ENCODE data around the gene CEP68.

The CEP68 gene

DNA sequence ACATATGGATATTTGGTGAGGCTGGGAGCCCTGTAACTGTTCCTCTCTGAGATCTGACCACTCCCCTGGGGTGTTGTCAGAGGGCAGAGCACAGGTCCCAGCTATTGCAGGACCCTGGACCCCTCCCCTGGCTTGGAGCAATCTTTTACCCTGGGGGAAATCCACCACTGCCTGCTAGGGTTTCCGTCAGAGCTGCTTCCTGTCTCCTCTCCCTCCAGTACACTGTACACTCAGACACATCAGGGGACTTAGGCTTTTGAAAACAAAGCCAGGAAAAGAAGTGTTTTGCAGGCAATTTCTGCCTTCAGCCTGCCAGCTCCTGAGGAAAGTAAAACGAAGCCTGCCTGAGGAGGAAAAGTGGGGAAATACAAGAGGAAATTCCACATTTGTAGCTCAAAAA is 13.2 kb upstream of the CEP68 start:
- Histone ChIP-seq H3K36me3 (ENCODE audit: control insufficient read depth, insufficient read depth, low read length) (no peaks in the 10 kb centered on the region), H3K4me3 (ENCODE audit: insufficient read depth, low read depth, low read length, poor library complexity, severe bottlenecking) (no peak overlapping the region), H3K27ac (ENCODE audit: insufficient read depth, low read length, poor library complexity, severe bottlenecking) (no peak overlapping the region), H3K4me1 (ENCODE audit: control insufficient read depth, insufficient read depth, low read length, poor library complexity, severe bottlenecking) (no peaks in the 10 kb centered on the region), H3K9me3 (ENCODE audit: control insufficient read depth, low read length) (no peaks in the 10 kb centered on the region), H3K27me3 (replicated peaks; ENCODE audit: control insufficient read depth, insufficient read depth, low read length, poor library complexity, severe bottlenecking) (no peaks in the 10 kb centered on the region)
- no peak for DNase-seq

DNA sequence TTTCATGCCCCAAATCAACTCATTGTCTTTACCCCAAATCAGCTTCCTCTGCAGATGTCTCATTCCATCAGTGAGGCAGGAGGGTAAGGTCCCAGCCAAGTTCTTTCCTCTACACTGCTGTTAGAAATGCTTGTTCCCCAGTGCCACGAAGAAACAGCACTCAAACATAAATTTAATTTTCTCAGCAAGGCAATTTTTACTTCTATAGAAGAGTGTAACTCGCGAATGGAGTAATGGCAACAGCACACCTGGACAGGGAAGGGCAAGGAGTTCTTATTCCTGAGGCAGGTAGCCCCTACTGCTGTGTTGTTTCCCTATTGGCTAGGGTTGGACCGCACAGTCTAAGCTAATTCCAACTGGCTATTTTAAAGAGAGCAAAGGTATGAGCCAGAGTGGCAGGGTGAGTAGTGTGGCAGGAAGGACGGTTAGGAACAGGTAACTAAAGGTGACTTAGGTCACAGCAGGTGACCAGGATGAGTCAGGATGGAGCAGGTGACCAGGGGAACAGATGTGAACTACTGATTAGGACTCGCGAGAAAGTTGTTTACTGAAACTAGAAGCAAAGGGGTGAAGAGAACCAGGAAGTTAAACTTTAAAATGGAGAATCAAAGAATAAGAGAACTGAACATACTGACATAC is 12.0 kb upstream of the CEP68 start:
- no peaks in the 10 kb centered on the region for H3K36me3 ChIP-seq (ENCODE audit: control insufficient read depth, insufficient read depth, low read length)

GRCh38 chr2:65045651-65046050 is 10.6 kb upstream of the CEP68 start:
- Histone ChIP-seq H3K4me1 (ENCODE audit: control insufficient read depth, insufficient read depth, low read length, poor library complexity, severe bottlenecking) (no peaks in the 10 kb centered on the region), H3K27ac (ENCODE audit: insufficient read depth, low read length, poor library complexity, severe bottlenecking) (no peak overlapping the region), H3K36me3 (ENCODE audit: control insufficient read depth, insufficient read depth, low read length) (no peaks in the 10 kb centered on the region), H3K9me3 (ENCODE audit: control insufficient read depth, low read length) (no peaks in the 10 kb centered on the region), H3K27me3 (replicated peaks; ENCODE audit: control insufficient read depth, insufficient read depth, low read length, poor library complexity, severe bottlenecking) (no peaks in the 10 kb centered on the region), H3K4me3 (ENCODE audit: insufficient read depth, low read depth, low read length, poor library complexity, severe bottlenecking) (no peak overlapping the region)
- DNase-seq: no peak

More for the DNA sequence above, 12.0 kb upstream of the CEP68 start:
- Histone ChIP-seq H3K27me3 (replicated peaks; ENCODE audit: control insufficient read depth, insufficient read depth, low read length, poor library complexity, severe bottlenecking) (no peaks in the 10 kb centered on the region), H3K9me3 (ENCODE audit: control insufficient read depth, low read length) (no peaks in the 10 kb centered on the region), H3K27ac (ENCODE audit: insufficient read depth, low read length, poor library complexity, severe bottlenecking) (no peak overlapping the region), H3K4me3 (ENCODE audit: insufficient read depth, low read depth, low read length, poor library complexity, severe bottlenecking) (no peak overlapping the region), H3K4me1 (ENCODE audit: control insufficient read depth, insufficient read depth, low read length, poor library complexity, severe bottlenecking) (no peaks in the 10 kb centered on the region)
- DNase-seq: no peak

DNA sequence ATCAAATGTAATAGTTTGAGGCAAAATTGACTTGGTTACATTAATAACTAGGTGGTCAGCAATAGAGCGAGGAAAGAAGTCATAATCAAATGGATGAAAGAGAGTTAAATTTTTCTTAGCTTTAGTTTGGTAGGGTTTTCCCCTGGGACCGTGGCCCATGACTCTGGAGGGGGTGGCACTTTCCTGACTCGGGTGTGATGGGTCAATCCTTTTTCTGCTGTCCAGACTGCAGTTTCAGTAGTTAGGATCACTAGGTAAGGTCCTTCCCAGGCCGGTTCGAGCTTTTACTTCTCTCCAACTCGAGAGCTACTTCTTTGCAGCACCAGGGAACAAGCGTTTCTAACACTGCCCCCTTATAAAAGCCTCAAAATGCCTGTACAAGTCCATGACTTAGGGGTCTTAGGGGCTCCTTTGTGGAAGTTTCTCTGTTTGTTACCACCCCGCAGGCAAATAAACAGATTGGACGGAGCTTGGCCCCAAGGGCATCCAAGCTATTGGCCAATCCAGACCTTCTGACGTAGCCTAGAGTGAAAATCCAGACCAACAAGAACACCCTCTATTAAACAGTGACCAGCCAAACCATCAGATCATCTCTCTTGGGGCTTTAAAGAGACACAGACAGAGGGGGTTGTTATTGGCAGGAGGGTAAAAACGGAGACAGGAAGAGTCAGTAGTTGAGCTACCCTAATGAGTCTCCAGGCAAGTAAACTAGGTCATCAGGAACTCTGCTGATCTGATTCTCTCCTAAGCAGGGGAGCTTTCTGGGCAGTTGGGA is 9.4 kb upstream of the CEP68 start:
- no peaks in the 10 kb centered on the region for H3K9me3 ChIP-seq (ENCODE audit: control insufficient read depth, low read length)
- no peak overlapping the region for H3K4me3 ChIP-seq (ENCODE audit: insufficient read depth, low read depth, low read length, poor library complexity, severe bottlenecking)
- H3K4me1 ChIP-seq (ENCODE audit: control insufficient read depth, insufficient read depth, low read length, poor library complexity, severe bottlenecking): no peaks in the 10 kb centered on the region
- DNase-seq: no peak
- no peaks in the 10 kb centered on the region for H3K36me3 ChIP-seq (ENCODE audit: control insufficient read depth, insufficient read depth, low read length)
- no peaks in the 10 kb centered on the region for H3K27me3 ChIP-seq (replicated peaks; ENCODE audit: control insufficient read depth, insufficient read depth, low read length, poor library complexity, severe bottlenecking)
- H3K27ac ChIP-seq (ENCODE audit: insufficient read depth, low read length, poor library complexity, severe bottlenecking): no peak overlapping the region

DNA sequence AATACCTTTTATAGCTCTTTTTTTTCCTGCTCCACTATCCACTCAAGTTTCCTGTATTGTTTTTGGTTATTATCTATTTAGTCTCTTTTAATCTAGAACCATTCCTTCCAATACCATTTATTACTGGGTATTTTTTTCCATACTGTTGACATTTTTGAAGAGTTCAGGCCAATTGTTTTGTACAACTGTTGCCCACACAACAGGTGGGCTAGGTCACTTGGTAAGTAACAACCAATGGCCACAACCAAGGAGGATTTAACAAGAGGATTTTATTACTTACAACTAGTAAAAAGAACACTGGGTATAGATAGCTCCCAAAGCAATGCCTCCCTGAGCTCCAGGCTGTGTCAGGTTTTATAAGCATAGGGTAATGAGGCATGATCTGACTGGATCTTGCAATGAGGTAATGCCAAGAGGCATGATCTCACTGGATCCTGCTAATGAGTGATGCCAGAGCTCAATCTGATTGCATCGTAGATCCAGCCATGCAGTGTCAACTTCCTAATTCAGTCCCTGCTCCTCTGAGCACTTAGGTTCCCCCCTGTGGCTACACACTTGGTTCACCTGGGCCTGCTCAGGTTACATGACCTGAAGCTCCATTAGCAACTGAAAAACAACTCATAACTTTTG is 7.1 kb upstream of the CEP68 start:
- Histone ChIP-seq H3K4me3 (ENCODE audit: insufficient read depth, low read depth, low read length, poor library complexity, severe bottlenecking) (no peak overlapping the region), H3K9me3 (ENCODE audit: control insufficient read depth, low read length) (no peaks in the 10 kb centered on the region), H3K27ac (ENCODE audit: insufficient read depth, low read length, poor library complexity, severe bottlenecking) (no peak overlapping the region), H3K4me1 (ENCODE audit: control insufficient read depth, insufficient read depth, low read length, poor library complexity, severe bottlenecking) (no peaks in the 10 kb centered on the region), H3K36me3 (ENCODE audit: control insufficient read depth, insufficient read depth, low read length) (no peaks in the 10 kb centered on the region), H3K27me3 (replicated peaks; ENCODE audit: control insufficient read depth, insufficient read depth, low read length, poor library complexity, severe bottlenecking) (no peaks in the 10 kb centered on the region)
- no peak for DNase-seq

DNA sequence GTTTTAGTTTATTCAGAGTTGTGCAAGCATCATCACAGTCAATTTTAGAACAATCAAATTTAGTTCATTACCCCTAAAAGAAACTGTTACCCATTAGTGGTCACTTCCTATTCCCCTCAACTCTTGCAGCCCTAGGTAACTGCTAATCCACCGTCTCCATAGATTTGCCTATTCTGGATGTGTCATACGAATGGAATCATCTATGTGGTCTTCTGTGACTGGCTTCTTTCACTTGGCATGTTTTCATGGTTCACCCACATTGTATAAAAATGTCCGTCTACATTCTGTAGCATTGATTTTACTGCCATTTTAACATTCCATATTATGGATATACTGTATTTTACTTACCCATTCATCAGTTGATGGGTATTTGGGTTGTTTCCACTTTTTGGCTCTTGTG is 5.3 kb upstream of the CEP68 start:
- Histone ChIP-seq H3K27me3 (replicated peaks; ENCODE audit: control insufficient read depth, insufficient read depth, low read length, poor library complexity, severe bottlenecking) (no peaks in the 10 kb centered on the region), H3K27ac (ENCODE audit: insufficient read depth, low read length, poor library complexity, severe bottlenecking) (no peak overlapping the region), H3K4me1 (ENCODE audit: control insufficient read depth, insufficient read depth, low read length, poor library complexity, severe bottlenecking) (no peaks in the 10 kb centered on the region), H3K4me3 (ENCODE audit: insufficient read depth, low read depth, low read length, poor library complexity, severe bottlenecking) (no peak overlapping the region), H3K36me3 (ENCODE audit: control insufficient read depth, insufficient read depth, low read length) (no peaks in the 10 kb centered on the region), H3K9me3 (ENCODE audit: control insufficient read depth, low read length) (no peaks in the 10 kb centered on the region)
- no peak for DNase-seq

- H3K27me3 ChIP-seq (replicated peaks; ENCODE audit: control insufficient read depth, insufficient read depth, low read length, poor library complexity, severe bottlenecking): no peaks in the 10 kb centered on the region
- no peaks in the 10 kb centered on the region for H3K36me3 ChIP-seq (ENCODE audit: control insufficient read depth, insufficient read depth, low read length)
- H3K9me3 ChIP-seq (ENCODE audit: control insufficient read depth, low read length): no peaks in the 10 kb centered on the region
- DNase-seq: no peak
- H3K27ac ChIP-seq (ENCODE audit: insufficient read depth, low read length, poor library complexity, severe bottlenecking): no peak overlapping the region
- H3K4me1 ChIP-seq (ENCODE audit: control insufficient read depth, insufficient read depth, low read length, poor library complexity, severe bottlenecking): peaks cover 13% of the 10 kb centered on the region
- no peak overlapping the region for H3K4me3 ChIP-seq (ENCODE audit: insufficient read depth, low read depth, low read length, poor library complexity, severe bottlenecking)
These were observed 3.0 kb upstream of the CEP68 start for GRCh38 chr2:65053199-65053598.

DNA sequence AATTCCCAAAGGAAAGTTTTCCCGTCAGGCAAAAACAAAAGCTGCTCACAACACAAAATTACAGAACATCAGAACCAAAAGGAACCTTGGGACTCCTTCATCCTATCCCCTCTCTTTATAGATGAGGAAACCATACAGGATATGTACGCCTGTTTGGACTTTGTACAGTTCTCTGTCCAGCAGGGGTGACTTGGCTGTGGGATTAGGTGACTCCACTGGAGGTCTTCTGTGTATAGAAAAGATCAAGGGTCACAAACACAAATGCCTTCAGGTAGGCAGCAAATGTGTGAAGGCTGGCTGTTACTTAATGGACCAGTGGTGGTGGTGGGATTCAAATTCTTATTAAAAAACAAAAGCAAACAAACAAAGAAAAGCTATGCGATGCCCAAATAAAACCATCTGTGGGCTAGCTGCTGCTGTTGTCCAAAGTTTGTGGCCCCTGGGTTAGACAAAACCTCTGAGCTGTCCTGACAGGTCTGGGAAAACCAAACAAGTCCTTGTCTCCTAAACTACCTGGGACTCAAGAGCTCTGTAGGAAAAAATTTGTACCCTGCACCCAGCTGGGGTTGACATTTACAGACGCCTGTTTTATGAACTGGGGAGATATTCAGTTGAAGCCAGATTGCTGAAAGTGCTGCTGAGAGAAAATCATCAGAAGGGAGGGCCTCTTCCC is 1.3 kb upstream of the CEP68 start:
- no peak overlapping the region for H3K4me3 ChIP-seq (ENCODE audit: insufficient read depth, low read depth, low read length, poor library complexity, severe bottlenecking)
- H3K9me3 ChIP-seq (ENCODE audit: control insufficient read depth, low read length): no peaks in the 10 kb centered on the region
- no peaks in the 10 kb centered on the region for H3K27me3 ChIP-seq (replicated peaks; ENCODE audit: control insufficient read depth, insufficient read depth, low read length, poor library complexity, severe bottlenecking)
- peaks cover 15% of the 10 kb centered on the region for H3K4me1 ChIP-seq (ENCODE audit: control insufficient read depth, insufficient read depth, low read length, poor library complexity, severe bottlenecking)
- H3K27ac ChIP-seq (ENCODE audit: insufficient read depth, low read length, poor library complexity, severe bottlenecking): peak overlapping the region; percentile 70
- H3K36me3 ChIP-seq (ENCODE audit: control insufficient read depth, insufficient read depth, low read length): no peaks in the 10 kb centered on the region
- DNase-seq: no peak

GRCh38 chr2:65055422-65056214 is 598 bp upstream of the CEP68 start:
- Histone ChIP-seq H3K27me3 (replicated peaks; ENCODE audit: control insufficient read depth, insufficient read depth, low read length, poor library complexity, severe bottlenecking) (no peaks in the 10 kb centered on the region), H3K27ac (ENCODE audit: insufficient read depth, low read length, poor library complexity, severe bottlenecking) (peak overlapping the region; percentile 70), H3K4me3 (ENCODE audit: insufficient read depth, low read depth, low read length, poor library complexity, severe bottlenecking) (peak overlapping the region; percentile 77), H3K9me3 (ENCODE audit: control insufficient read depth, low read length) (no peaks in the 10 kb centered on the region), H3K36me3 (ENCODE audit: control insufficient read depth, insufficient read depth, low read length) (no peaks in the 10 kb centered on the region), H3K4me1 (ENCODE audit: control insufficient read depth, insufficient read depth, low read length, poor library complexity, severe bottlenecking) (peaks cover 15% of the 10 kb centered on the region)
- no peak for DNase-seq

All from effector memory CD4-positive, alpha-beta T cell (primary cell).